Iris pigment epithelial cell (primary cell): Measurements from ENCODE around the gene CLIP4.

ENCODE experiments used
- DNase-seq: peaks from one replicate; pipeline ENCODE4 v3.0.0-alpha.2; 2011; ENCODE audit warnings: low read depth

Gene CLIP4

DNA sequence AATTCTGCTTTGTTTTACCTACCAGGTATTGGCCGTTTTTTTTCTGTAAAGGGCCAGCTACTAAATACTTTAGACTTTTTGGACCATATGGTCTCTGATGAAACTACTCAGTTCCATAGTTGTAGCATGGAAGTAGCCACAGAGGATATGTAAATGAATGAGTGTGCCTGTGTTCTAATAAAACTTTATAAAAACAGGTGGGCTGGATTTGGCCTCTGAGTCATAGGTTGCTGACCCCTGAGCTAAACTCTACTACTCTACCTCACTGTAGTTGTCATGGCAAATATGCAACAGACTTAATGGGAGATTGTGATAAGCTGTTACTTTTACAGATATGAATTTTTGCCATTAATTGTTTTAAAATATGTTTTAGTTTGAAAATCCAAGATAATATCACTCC, 19.7 kb downstream of the CLIP4 start:
- DNase-seq, result no peak

GRCh38 chr2:29139152-29139551, 23.9 kb downstream of the CLIP4 start:
- peak; percentile 84 for DNase-seq

- no peak for DNase-seq
These were observed 24.5 kb downstream of the CLIP4 start for GRCh38 chr2:29139731-29140130.

DNA sequence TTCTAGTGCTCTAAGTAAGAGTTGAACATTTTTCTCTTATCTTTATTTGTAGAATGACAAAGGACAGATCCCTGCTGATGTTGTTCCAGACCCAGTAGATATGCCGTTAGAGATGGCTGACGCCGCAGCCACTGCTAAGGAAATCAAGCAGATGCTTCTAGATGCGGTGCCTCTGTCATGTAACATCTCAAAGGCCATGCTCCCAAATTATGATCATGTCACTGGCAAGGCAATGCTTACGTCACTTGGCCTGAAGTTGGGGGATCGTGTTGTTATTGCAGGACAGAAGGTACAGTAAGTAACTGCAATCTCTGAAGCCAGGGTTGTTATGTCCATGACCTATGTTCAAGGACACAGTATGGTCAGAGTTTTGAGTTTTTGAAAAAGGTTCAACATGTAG, 28.4 kb downstream of the CLIP4 start:
- no peak for DNase-seq

DNA sequence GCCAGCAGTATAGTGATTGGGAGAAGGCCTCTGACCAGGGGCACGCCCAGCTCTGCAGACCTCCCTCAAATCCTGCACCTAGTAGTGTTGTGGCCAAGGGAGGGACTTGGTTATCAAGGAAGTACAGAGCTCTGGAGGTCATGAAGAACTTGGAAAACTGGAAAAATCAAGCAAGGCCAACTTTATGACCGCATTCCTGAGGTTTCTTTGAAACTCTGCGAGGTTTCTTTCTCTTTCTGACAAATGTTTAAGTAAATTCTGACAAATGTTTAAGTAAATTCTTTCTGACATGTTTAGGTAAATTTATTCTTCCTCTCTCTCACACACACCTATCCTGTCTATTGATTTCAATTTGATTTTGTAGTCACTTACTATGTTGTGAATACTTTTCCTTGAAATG, 31.0 kb downstream of the CLIP4 start:
- DNase-seq, result no peak

DNA sequence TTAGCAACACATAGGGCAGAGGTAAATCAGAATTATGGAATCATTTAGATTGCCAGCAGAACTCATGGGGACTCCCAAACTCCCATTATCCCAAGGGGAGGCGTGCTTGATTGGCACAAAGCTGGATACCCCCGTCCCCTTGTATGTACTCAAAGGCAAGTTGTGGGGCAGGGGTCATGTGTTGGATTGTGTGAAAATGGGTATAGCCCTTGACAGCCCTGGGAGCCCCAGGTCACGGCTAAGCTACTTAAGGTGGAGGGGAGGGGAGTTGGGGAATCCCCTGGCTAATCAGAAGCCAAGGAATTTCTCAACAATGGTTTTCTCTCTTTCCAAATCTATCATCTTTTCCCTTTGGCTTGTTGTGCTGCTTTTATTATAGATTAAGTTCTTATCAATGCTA, 32.7 kb downstream of the CLIP4 start:
- no peak for DNase-seq

DNA sequence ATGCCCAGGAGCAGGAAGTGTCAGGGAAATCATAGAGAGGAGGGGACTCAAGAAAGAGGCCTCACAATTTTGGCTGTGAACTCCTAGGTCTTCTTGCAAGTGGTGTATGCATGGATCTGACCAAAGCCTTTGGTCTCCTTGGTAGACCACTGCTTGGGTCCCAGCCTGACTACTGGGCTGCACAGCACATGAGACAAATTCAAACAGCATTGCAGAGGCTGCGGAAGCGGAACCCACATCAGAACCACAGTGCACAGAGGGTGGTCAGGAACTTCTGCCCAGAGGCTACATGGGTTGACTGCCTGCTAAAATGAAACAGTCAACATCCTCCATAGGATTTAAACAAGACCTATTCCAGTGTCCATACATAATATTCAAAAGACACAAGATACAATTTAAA, 39.4 kb downstream of the CLIP4 start:
- no peak for DNase-seq

GRCh38 chr2:29155578-29155977, 40.4 kb downstream of the CLIP4 start:
- peak; percentile 20 for DNase-seq

DNA sequence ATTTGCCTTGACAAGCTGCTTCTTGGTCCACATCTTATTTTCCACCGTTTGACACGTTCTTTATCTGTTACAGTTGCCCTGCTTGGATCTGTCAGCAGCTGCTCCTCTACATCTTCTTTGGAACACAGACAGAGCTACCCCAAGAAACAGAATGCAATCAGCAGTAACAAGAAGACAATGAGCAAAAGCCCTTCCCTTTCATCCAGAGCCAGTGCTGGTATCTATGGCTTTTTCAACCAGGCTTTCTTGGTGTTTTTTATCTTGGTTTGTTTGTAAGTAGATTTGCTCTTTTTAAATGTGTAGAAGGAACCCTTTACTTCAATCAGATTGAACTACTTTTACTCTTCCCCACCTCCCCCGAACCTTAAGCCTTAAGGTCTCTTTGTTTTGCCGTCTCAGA, 41.9 kb downstream of the CLIP4 start:
- no peak for DNase-seq

- no peak for DNase-seq
These were observed 43.9 kb downstream of the CLIP4 start for GRCh38 chr2:29159125-29159524.

DNA sequence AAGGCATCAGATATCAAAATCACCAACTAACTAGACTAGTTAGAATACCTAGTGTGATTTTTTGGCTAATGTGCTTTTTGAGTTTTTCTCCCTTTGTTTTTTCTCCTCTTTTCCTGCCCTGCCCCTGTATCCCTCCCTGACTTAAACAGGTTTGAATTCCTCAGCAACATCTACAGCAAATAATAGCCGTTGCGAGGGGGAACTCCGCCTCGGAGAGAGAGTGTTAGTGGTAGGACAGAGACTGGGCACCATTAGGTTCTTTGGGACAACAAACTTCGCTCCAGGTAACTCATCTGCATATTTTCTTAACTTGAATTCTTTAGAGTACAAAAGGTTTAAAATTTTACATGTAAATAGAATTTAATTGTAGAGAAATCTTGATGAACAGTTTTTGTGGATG, 45.0 kb downstream of the CLIP4 start:
- DNase-seq, result no peak

GRCh38 chr2:29162204-29162928, 47.2 kb downstream of the CLIP4 start:
- no peak for DNase-seq

- no peak for DNase-seq
These were observed 49.1 kb downstream of the CLIP4 start for GRCh38 chr2:29164091-29164846.

DNA sequence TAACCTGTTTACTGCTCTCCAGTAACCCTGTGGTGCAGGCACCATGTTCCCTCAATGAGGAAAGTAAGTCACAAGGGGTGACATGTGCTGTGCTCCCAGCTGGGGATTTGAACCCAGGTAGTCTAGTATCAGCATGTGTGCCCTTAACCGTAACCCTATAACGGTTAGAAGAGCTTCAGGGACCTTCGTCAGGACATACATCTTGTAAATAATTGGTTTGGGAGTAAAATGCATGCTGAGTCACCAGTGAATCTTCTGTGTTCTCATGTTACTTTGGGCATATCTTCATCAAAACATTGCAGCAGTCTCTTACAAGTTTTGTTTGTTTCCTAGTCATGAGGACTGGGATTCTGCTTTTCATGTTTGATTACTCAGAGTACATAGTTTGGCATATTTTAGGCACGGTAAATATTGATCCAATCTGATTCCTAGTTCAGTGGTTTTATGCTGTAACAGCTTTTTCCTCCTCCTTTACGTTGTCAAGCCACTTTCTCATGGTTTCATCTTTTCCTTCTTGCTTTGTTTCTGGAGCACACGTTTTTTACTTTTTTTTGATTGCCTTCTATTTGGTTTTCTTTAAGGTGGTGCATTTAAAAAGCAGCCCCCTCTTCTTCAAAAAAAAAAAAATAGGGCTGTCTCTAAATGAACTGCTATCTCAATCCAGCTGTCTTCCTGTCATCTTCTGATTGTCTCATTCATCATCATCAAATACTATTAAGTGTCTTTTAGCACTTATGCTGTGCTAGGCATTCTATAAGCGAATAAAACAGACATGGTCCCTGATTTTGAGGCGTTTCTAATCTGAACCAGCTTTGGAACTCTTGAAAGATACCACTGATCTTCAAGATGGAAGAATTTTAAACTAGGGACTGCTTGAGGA, 50.4 kb downstream of the CLIP4 start:
- peak; percentile 95 for DNase-seq

DNA sequence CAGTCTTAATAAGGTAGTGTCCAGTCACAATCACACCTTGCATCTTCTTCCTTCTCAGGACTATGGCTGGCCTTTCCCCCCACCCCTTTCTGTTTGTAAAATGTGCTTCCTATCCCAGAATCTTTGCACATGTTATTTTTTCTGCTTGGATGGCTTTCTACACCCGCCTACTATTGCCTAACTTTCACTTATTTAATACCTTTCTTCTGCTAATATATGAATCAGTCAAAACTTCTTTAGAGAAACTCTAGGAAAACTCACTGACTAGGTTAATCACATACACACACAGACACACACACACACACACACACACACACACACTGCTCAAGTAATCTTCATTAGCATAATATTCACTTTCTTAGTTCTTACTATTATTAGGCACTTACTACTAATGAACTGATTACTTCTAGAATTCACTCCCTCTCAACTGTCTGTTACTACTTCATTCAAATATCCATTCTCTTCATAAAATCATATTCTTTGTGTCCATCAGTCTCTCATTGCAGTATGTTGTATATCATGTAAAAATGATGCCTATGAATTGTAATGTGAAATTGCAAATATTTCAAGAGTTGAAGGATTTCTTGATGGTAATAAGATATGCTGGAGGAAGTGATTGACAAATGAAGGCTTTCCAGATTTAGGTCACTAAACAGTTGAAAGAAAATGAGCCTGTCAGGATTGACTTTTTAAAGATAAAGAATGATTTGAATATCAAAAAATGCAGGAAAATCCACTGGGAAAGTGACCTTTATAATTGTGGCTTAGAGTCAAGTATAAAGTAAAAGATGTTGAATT, 51.2 kb downstream of the CLIP4 start:
- peak; percentile 59 for DNase-seq

DNA sequence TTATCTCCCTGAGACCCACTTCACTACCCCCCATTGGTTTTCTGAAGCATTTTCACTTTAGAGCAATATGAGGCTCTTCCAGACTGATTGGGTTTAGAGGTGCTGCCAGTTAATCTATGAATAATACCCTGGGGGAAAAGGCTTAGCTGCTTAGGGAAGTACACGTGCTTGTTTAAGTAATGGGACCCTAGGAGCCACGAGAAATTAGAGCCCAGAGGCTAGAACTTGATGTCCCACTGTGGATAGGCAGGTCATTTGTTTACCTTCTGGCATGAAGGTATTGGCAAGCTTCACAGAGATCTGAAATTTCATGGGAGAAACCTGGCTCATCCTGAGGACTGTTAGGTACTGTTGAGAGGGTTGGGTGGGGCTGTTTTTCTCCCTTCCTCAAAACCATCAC, 59.7 kb downstream of the CLIP4 start:
- no peak for DNase-seq

DNA sequence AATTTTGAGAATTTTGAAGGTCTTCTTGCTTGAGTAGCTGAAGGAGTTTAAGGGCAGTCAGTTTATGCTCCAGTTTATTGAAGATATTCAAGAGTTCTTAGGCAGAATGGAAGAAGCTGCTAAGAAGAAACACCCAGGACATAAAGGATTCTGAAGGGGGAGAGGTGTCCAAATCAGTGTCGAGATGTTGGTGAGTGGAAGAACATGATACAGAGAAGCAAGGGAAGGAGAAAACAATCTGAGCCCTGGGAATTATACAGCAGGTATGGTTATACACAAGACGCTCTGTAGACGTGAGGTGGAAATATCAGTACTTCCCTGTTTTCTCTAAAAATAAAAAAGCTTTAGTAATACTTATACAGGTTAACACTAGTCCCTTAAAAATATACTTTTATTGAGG, 60.1 kb downstream of the CLIP4 start:
- no peak for DNase-seq

DNA sequence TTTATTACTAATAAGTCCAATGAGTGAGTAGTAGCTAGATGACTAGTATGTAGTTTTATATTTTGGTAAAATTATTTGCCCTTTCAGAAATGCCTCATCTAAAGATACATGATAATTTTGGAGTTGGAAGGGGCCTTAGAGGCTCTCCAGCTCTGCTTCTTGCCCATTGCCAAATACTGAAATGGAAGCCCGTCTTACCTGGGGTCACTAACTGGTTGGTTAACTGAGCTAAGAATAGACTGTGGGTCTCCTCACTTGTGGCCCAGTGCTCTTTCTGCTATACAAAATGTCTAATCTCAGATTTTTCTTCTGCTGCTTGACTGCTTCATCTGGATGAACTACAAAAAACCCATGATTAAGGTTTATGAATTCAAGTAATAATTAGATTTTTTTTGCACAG, 67.1 kb downstream of the CLIP4 start:
- no peak for DNase-seq

- no peak for DNase-seq
These were observed 67.7 kb downstream of the CLIP4 start for GRCh38 chr2:29182920-29183319.

DNA sequence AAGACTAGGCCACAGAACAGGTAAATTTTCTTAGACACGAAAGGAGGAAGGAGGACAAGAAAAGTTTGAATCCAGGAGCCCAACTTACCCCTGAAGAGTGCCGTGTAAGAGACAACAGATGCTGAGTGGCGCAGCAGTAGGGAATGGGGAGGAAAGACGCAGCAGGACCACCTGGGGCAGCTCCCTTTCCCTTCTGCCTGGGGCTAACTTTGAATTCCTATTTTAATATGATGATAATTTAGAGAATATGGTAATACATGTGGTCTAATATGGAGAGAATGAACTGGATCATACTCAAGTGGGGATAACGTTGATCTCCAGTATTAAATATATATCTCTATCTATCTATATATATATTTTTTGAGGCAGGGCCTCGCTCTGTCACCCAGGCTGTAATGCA, 69.3 kb downstream of the CLIP4 start:
- no peak for DNase-seq

DNA sequence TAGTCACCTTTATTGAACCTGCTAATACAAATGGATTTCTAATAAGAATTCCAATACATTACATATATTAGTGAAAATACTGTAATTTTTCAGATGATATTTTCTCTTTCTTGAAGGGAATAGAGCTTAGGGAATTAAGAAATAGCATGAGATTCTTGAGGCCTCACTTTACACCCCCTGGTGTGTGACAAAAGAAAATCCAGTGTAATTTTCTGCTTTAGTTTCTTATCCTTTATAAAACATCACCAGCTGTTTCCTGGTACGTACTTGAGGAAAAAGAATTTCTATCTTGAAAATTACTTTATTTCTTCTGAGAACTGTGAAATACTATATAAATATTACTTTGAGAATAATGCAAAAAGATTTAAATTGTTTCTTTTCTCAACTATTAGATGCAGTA, 71.6 kb downstream of the CLIP4 start:
- no peak for DNase-seq

GRCh38 chr2:29187926-29188325, 72.7 kb downstream of the CLIP4 start:
- peak; percentile 62 for DNase-seq
